IMR-90 (cell line): ENCODE data around the gene KLK1. TPM values are rescaled to one million over a fixed set of nuclear protein-coding genes. Genes with fewer than 3 reads are reported as not detected.

Experiments
- ATAC-seq: fragments of 200-7000 bp; cut with Tn5 transposase; 2 replicates; pipeline ENCODE4 v1.9.1; 2020; ENCODE audit warnings: low read depth, mild to moderate bottlenecking, moderate library complexity
- BruUV-seq: library from RNA; stranded (reverse); fragments of 400-500 nt; replicated peaks from 2 replicates; lab custom pipeline; 2021; lab: Mats Ljungman, UMichigan
- CTCF ChIA-PET: fragments of 300-600 bp; formaldehyde crosslinking; extraction: SDS; loops from one replicate; lab custom pipeline; 2021; ENCODE audit warnings: antibody characterized with exemption; lab: Yijun Ruan, JAX
- POLR2A ChIA-PET: fragments of 300-600 bp; sonication (Branson Sonifier 250); formaldehyde crosslinking; loops from one replicate; lab custom pipeline; 2022; ENCODE audit warnings: antibody characterized with exemption; ENCODE audit not compliant: unreplicated experiment; lab: Charles Lee
- DNase-seq: peaks from one replicate; pipeline ENCODE4 v3.0.0; 2013
- H2AFZ ChIP-seq: replicated peaks from 2 replicates; pipeline ENCODE3; 2013; ENCODE audit warnings: low read length, mild to moderate bottlenecking; ENCODE audit not compliant: poor library complexity
- H2AK5ac ChIP-seq: 2 replicates; pipeline ENCODE4 v1.6.1; 2013; ENCODE audit warnings: low read depth, low read length, inconsistent platforms
- H2AK9ac ChIP-seq: replicated peaks from 2 replicates; pipeline ENCODE3; 2013; ENCODE audit warnings: mild to moderate bottlenecking, low read depth, low read length, moderate library complexity; ENCODE audit not compliant: poor library complexity
- H2BK120ac ChIP-seq: 2 replicates; pipeline ENCODE4 v1.6.1; 2013; ENCODE audit warnings: low read depth, low read length, inconsistent platforms
- H2BK15ac ChIP-seq: 3 replicates; pipeline ENCODE4 v1.6.1; 2013; ENCODE audit warnings: low read depth, low read length, inconsistent platforms
- H2BK20ac ChIP-seq: 2 replicates; pipeline ENCODE4 v1.6.1; 2013; ENCODE audit warnings: low read depth, mild to moderate bottlenecking, inconsistent platforms, low read length, moderate library complexity
- H2BK5ac ChIP-seq: 2 replicates; pipeline ENCODE4 v1.6.1; 2013; ENCODE audit warnings: mild to moderate bottlenecking, low read depth, low read length, inconsistent platforms; ENCODE audit not compliant: poor library complexity, severe bottlenecking
- H3K14ac ChIP-seq: replicated peaks from 2 replicates; pipeline ENCODE4 v1.6.1; 2013; ENCODE audit warnings: low read depth, low read length, inconsistent platforms
- H3K18ac ChIP-seq: 2 replicates; pipeline ENCODE4 v1.6.1; 2013; ENCODE audit warnings: low read depth, low read length, control low read depth
- H3K23ac ChIP-seq: 2 replicates; pipeline ENCODE4 v1.6.1; 2013; ENCODE audit warnings: low read depth, low read length, inconsistent platforms
- H3K27ac ChIP-seq: 2 replicates; pipeline ENCODE4 v1.5.1; 2013; ENCODE audit warnings: mild to moderate bottlenecking, control low read depth, low read length; ENCODE audit not compliant: insufficient read depth
- H3K27me3 ChIP-seq: 2 replicates; pipeline ENCODE4 v1.6.1; 2013; ENCODE audit warnings: low read length; ENCODE audit not compliant: control insufficient read depth, insufficient read depth
- H3K36me3 ChIP-seq: 2 replicates; pipeline ENCODE4 v1.6.1; 2013; ENCODE audit warnings: low read length, mixed read lengths; ENCODE audit not compliant: control insufficient read depth, insufficient read depth
- H3K4ac ChIP-seq: 2 replicates; pipeline ENCODE4 v1.6.1; 2013; ENCODE audit warnings: low read depth, low read length, inconsistent platforms
- H3K4me1 ChIP-seq: 2 replicates; pipeline ENCODE4 v1.6.1; 2013; ENCODE audit warnings: low read length, mixed read lengths; ENCODE audit not compliant: control insufficient read depth, insufficient read depth
- H3K4me2 ChIP-seq: 2 replicates; pipeline ENCODE4 v1.6.1; 2013; ENCODE audit warnings: low read depth, mild to moderate bottlenecking, control low read depth, low read length, moderate library complexity
- H3K4me3 ChIP-seq: 2 replicates; pipeline ENCODE4 v1.5.1; 2013; ENCODE audit warnings: low read depth, mild to moderate bottlenecking, control low read depth, low read length, moderate library complexity; ENCODE audit not compliant: insufficient read depth
- H3K56ac ChIP-seq: 2 replicates; pipeline ENCODE4 v1.6.1; 2013; ENCODE audit warnings: low read length, inconsistent platforms; ENCODE audit not compliant: insufficient read depth; ENCODE audit errors: extremely low read depth
- H3K79me1 ChIP-seq, 2 experiments: 2 replicates each; pipeline ENCODE4 v1.6.1; 2013; ENCODE audit warnings: low read length in 2 of 2, inconsistent platforms in 1 of 2, low read depth in 1 of 2
- H3K9ac ChIP-seq: 2 replicates; pipeline ENCODE4 v1.6.1; 2013; ENCODE audit warnings: low read depth, low read length, control low read depth
- H3K9me1 ChIP-seq: 2 replicates; pipeline ENCODE4 v1.6.1; 2013; ENCODE audit warnings: low read length, inconsistent platforms; ENCODE audit not compliant: insufficient read depth
- H3K9me3 ChIP-seq: 2 replicates; pipeline ENCODE4 v1.6.1; 2013; ENCODE audit warnings: low read length; ENCODE audit not compliant: control insufficient read depth, insufficient read depth
- H4K20me1 ChIP-seq: 2 replicates; pipeline ENCODE4 v1.6.1; 2013; ENCODE audit warnings: low read length, inconsistent platforms; ENCODE audit not compliant: insufficient read depth
- H4K5ac ChIP-seq: 2 replicates; pipeline ENCODE4 v1.6.1; 2013; ENCODE audit warnings: mild to moderate bottlenecking, low read depth, low read length, control low read depth
- H4K8ac ChIP-seq, 2 experiments: 2 replicates each; pipeline ENCODE4 v1.6.1; 2013; ENCODE audit warnings: low read depth in 2 of 2, low read length in 2 of 2, control low read depth in 1 of 2, inconsistent platforms in 1 of 2
- H4K91ac ChIP-seq: 2 replicates; pipeline ENCODE4 v1.6.1; 2013; ENCODE audit warnings: low read depth, low read length, inconsistent platforms; ENCODE audit not compliant: insufficient read depth
- BHLHE40 ChIP-seq: fragments of 150-350 bp; IDR thresholded peaks from 2 replicates; pipeline ENCODE4 v1.6.1; 2016; ENCODE audit warnings: mild to moderate bottlenecking, low read depth, low read length
- CEBPB ChIP-seq: IDR thresholded peaks from 2 replicates; pipeline ENCODE4 v1.6.1; 2012; ENCODE audit warnings: low read depth, low read length, improper control_type of control experiment
- CHD1 ChIP-seq: IDR thresholded peaks from 2 replicates; pipeline ENCODE4 v1.6.1; 2012; ENCODE audit warnings: low read depth, low read length, improper control_type of control experiment
- MAZ ChIP-seq: IDR thresholded peaks from 2 replicates; pipeline ENCODE4 v1.6.1; 2012; ENCODE audit warnings: low read depth, mild to moderate bottlenecking, low read length, improper control_type of control experiment, moderate library complexity, borderline replicate concordance
- POLR2A ChIP-seq: IDR thresholded peaks from 2 replicates; pipeline ENCODE4 v1.6.1; 2012; ENCODE audit warnings: mild to moderate bottlenecking, low read depth, low read length
- RAD21 ChIP-seq: IDR thresholded peaks from 2 replicates; pipeline ENCODE4 v1.6.1; 2012; ENCODE audit warnings: low read length, improper control_type of control experiment
- SMC3 ChIP-seq: fragments of 150-350 bp; IDR thresholded peaks from 2 replicates; pipeline ENCODE4 v1.6.1; 2016; ENCODE audit warnings: low read depth, mild to moderate bottlenecking, antibody characterized with exemption, low read length, moderate library complexity
- USF2 ChIP-seq: fragments of 150-350 bp; IDR thresholded peaks from 2 replicates; pipeline ENCODE4 v1.6.1; 2017; ENCODE audit warnings: mild to moderate bottlenecking, antibody characterized with exemption, low read length, low read depth
- WGBS, 2 experiments: methylation state at CpG; one replicate each; pipeline versions ENCODE4 v1.1.5 to v1.1.7; 2013; ENCODE audit warnings: missing lambda C conversion rate in 2 of 2; ENCODE audit not compliant: insufficient read length in 1 of 2; ENCODE audit errors: extremely low coverage in 2 of 2; 5-methylcytosine and 5-hydroxymethylcytosine counted together
- dilution Hi-C: fragments of 300-500 bp; cut with HindIII; formaldehyde crosslinking; loops from one replicate; pipeline ENCODE4 v1.14.3; 2018; ENCODE audit warnings: low sequenced_read_pairs; ENCODE audit not compliant: unreplicated experiment
- in situ Hi-C: fragments of 300-500 bp; cut with MboI; formaldehyde crosslinking; loops from 3 replicates; pipeline ENCODE4 v1.14.3; 2019; ENCODE audit warnings: low sequenced_read_pairs, inconsistent platforms, mixed read lengths
- intact Hi-C: fragments of 100-400 bp; cut with micrococcal nuclease; formaldehyde crosslinking; loops from 2 replicates; pipeline ENCODE4 v1.10.0; 2022
- polyA plus RNA-seq, 3 experiments: library from polyadenylated mRNA; depleted of rRNA; stranded (reverse); fragments of >200 nt; gene quantifications; 2 replicates each; pipeline ENCODE4 v1.2.3, GENCODE V29; 2012; ENCODE audit warnings: low replicate concordance in 1 of 3
- total RNA-seq: library from RNA; depleted of rRNA; stranded (reverse); fragments of >200 nt; gene quantifications from 2 replicates; pipeline ENCODE4 v1.2.3, GENCODE V29; 2012

KLK1 gene
- total and polyA plus RNA-seq, 2 of the 4 experiments (the other 2 are of a cell fraction): not detected

GRCh38 chr19:50857366-50857765 lies 33.8 kb upstream of the KLK1 start:
- 0 out of 2 replicates have a peak, but pooled peaks cover 4% of the 10 kb centered on the region for H3K9me3 ChIP-seq
- BruUV-seq: no TSS peak
- no peak for ATAC-seq

More at GRCh38 chr19:50857366-50857765, 33.8 kb upstream of the KLK1 start:
- ChIA-PET CTCF (no interaction called here), POLR2A (no interaction called here)
- Histone ChIP-seq H3K4me3 (no peak overlapping the region), H3K4ac (no peak overlapping the region), H3K23ac (no peak overlapping the region), H3K79me1 (no peaks in the 10 kb centered on the region), H4K20me1 (no peaks in the 10 kb centered on the region), H3K18ac (no peak overlapping the region), H4K8ac (no peak overlapping the region), H3K4me2 (no peak overlapping the region), H2AFZ (no peak overlapping the region), H3K14ac (no peak overlapping the region), H2BK120ac (no peak overlapping the region), H3K27me3 (peaks cover 4% of the 10 kb centered on the region; the same call in 1 of the 2 replicates), H3K9me1 (no peaks in the 10 kb centered on the region), H3K56ac (no peak overlapping the region), H2BK5ac (no peak overlapping the region), H4K5ac (no peak overlapping the region), H2AK9ac (no peak overlapping the region), H2BK20ac (no peak overlapping the region), H4K91ac (no peak overlapping the region), H3K36me3 (no peaks in the 10 kb centered on the region), H3K4me1 (no peaks in the 10 kb centered on the region), H2BK15ac (no peak overlapping the region), H3K9ac (no peak overlapping the region), H2AK5ac (no peak overlapping the region), H3K27ac (no peak overlapping the region)
- DNase-seq: no peak
- 70% methylated on average over 2 of the region's 6 CpGs; no CpG with 5 or more reads in 1 of the 2 experiments for WGBS, 2 experiments
- in situ Hi-C loops (no loop called here), intact Hi-C loops (no loop called here), dilution Hi-C loops (no loop called here)
- TF ChIP-seq MAZ (no peak), USF2 (no peak), POLR2A (no peak), SMC3 (no peak), BHLHE40 (no peak), RAD21 (no peak), CEBPB (no peak), CHD1 (no peak)
